ENCODE measurements around the gene TRPM7.

Gene TRPM7

DNA sequence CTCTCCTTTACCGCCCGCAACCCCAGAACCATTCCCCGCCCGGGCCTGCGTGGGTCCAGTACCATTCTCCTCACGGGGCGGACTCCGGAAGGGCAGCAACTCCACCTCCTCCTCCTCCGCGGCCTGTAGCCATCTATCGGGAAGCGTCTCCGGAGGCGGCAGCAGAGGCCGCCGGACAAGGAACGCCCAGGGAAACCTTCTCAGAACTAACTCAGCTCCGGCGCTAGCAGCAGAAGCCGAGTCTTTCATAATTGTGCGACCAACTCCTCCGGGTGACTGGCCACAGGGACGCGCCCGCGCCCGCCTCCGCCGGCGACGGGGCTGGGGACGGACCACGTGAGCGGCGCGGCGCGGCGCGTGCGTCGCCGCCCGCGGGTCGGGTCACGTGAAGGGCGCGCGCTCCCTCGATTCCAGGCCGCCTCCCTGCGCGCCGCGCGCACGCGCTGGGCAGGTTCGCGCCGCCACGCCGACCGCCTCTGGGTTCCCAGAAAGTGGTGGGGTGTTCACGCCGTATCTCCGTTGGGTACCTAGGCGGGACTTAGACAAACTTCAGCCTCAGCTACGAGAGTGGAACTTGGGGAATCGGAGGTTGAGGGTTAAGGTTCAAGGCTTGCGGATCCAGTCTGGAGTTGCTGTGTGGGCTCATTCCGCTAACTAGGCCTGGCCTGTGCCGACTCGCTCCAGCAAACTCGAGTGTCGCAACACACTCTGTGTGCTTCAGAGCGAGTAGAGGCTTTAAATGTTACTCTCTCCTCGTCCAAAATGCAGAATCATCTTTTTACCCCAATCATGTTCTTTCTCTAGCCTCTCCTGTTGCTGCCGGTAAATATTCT is at the start of gene TRPM7:
TSS of gene TRPM7 (minus strand) at position 329 of the 833 bp plus-strand sequence. CDS start at position 65, 264 bp downstream.
- DNase-seq, result peak; percentile 91 to 95

DNA sequence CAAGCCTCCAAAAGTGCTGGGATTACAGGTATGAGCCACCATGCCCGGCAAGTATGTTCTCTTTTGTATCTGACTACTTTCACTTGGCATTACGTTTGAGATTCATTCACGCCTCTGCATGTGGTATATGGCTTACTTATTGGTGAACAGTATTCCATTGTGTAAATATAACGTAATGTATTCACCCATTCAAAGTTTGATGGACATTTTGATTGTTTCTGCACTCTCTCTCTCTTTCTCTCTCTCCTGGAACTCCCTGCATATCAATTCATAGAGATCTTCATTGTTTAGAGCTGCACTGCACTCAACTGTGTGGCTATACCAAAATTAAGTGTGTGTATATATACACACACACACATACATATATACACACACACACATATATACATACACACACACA is 48.6 kb upstream of the TRPM7 start:
- DNase-seq, result no peak

- no peak for DNase-seq
These were observed 39.7 kb upstream of the TRPM7 start for GRCh38 chr15:50726315-50726714.

GRCh38 chr15:50718700-50719125 is 32.1 kb upstream of the TRPM7 start:
- DNase-seq, result no peak

DNA sequence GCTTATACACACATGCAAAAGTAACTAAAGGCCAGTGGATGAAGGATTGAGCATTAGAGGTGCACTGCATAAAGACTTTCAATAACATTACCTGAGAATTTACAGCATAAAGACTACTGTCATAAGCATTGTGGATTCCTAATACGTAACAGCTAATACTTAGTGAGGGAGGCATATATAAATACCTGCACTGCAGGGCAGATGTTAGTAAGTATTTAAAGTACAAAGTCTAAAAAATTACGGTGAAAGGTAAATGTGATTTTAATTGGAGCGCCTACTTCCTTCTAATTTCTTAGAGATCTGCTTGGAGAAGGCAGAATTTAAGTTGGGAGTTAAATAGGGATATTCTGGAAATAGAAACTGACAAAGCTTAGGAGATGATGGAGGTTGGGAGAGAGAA is 25.4 kb upstream of the TRPM7 start:
- no peak for DNase-seq

DNA sequence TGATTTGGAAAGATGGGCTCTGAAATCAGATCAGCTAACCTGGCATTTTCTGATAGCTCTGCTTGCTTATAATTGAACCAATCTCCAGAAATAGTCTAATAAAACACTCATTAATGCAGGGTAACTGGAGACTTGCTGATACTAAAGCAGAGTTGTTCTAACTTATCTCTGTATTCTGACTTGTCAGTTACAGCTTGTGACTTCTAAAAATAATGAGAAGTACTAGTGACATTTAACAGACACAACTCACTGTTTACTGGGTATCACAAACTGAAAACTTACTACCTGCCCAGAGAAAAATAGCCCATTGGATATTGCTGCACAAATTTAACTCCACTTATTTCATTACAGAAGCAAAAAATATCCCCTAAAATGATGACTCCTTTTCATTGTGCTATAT is 24.0 kb upstream of the TRPM7 start:
- DNase-seq, result no peak

- no peak for DNase-seq
These were observed 21.4 kb upstream of the TRPM7 start for GRCh38 chr15:50707878-50708427.

- no peak for DNase-seq
These were observed 16.3 kb upstream of the TRPM7 start for GRCh38 chr15:50702762-50703334.

- DNase-seq, result no peak
These were observed 11.5 kb upstream of the TRPM7 start for GRCh38 chr15:50698101-50698500.

DNA sequence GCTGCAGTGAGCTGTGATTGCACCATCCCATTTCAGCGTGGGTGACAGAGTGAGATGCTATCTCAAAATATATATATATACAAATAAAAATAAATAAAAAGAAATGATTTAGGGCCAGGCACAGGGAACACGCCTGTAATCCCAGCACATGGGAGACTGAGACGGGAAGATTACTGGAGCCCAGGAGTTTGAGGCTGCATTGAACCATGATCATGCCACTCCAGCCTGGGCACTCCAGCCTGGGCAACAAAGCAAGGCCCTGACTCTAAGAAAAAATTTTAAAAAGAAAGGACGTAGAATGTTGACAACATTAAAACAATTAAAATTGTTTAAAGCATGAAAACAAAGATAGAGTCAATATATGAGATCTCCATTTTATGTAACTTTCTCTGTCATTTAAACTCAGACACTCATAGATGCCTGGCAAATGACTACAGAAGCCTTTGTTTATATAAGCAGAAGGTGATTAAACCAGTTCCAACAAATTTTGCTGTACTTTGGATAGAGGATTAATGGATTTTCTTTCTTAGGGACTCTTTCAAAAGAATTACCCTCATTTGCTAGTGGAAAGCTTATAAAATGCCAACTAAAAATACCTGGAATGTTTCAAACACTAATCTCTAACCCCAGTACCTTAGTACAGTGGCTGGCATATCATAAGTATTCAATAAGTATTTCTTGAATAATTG is 10.7 kb upstream of the TRPM7 start:
- DNase-seq, result no peak

DNA sequence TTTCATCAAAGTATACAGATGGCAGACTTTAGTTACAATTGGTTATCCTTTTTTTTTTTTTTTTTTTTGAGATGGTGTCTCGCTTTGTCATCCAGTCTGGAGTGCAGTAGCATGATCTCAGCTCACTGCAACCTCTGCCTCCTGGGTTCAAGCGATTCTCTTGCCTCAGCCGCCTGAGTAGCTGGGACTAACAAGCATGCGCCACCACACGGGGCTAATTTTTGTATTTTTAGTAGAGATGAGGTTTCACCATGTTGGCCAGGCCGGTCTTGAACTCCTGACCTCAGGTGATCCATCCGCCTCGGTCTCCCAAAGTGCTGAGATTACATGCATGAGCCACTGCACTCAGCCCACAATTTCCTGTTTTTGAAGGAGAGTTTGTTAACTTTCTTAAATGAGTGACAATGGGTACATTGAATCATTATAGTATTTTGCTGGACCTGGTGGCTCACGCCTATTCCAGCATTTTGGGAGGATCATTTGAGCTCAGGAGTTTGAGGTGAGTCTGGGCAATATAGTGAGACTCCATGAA is 8.1 kb upstream of the TRPM7 start:
- peak in 1 of 2 experiments; percentile 28 for DNase-seq

DNA sequence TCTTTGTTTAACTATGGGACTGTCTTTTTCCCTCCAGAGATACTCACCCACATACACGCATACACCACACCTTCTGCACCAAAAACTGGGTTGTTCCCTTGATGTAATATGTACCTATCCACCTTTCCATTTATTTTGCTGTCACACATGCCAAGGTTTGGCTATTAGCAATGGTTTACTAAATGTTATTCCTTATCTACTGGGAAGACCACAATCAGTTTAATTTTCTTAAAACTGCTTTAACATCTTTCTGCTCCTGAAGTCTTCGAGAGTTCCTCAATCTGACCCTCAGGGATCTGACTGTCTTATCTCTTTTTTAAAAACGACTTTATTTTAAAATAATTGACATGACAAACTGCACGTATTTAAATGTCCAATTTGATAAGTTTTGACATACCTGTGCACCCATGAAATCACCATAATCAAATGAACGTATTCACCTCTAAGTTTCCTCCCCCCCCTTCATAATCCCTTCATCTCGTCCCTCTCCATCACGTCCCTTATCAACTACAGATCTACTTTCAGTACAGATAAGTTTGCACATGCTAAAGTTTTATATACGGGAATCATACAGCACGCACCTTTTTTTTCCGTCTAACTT is 805 bp upstream of the TRPM7 start:
- DNase-seq, result no peak

DNA sequence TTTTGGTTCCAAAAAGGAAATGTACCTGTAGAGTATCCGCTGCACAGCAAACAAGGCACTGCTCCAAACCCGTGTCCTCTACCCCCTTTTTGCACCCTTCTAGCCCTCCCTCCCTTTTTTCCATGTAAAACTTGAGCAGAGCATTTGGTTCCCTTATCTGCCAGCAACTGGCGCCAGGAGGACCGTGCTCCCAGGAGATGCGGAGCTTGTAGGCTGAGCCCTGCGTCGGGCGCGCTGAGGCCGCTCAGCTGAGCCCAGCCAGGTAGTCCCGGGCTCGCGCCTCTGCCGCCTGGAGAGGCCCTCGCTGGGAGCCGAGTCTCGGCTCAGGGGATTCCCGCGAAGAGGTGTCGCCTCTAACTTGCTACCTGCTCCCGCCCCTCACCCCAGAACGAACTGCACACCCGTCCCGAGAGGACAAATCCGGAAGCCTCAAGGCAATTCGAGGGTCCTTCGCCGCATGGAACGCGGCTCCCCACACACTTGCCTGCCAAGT is 575 bp downstream of the TRPM7 start:
- DNase-seq, result peak; percentile 83 to 86

GRCh38 chr15:50685191-50685975 is 1.2 kb downstream of the TRPM7 start:
- DNase-seq, result no peak

GRCh38 chr15:50681467-50681866 is 5.1 kb downstream of the TRPM7 start:
- DNase-seq, result no peak

DNA sequence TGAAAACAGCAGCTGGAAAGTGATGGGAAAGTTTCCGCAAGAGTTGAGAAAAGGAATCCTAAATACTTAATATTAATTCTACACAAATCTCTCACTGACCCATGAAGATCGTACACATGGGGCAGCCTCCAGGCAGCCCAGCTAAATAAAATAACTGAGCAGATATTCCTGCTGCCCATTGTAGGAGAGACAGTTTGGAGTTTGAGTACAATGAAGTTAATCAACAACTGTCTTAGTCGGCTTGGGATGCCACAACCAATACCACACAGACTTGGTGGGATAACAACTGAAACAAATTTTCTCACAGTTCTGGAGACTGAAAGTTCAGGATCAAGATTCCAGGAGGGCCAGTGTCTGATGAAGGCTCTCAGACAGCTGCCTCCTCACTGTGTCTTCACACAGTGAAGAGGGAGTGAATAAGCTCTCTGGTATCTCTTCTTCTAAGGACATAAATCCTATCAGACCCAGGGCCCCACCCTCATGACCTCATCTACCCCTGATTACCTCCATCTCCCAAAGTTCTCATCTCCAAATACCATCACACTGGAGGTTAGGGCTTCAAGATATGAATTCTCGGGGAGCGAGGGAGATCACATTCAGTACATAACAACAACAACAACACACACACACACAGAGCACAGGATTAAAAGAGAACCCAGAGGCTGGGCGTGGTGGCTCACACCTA is 9.7 kb downstream of the TRPM7 start:
- peak in 1 of 2 experiments; percentile 10 for DNase-seq

DNA sequence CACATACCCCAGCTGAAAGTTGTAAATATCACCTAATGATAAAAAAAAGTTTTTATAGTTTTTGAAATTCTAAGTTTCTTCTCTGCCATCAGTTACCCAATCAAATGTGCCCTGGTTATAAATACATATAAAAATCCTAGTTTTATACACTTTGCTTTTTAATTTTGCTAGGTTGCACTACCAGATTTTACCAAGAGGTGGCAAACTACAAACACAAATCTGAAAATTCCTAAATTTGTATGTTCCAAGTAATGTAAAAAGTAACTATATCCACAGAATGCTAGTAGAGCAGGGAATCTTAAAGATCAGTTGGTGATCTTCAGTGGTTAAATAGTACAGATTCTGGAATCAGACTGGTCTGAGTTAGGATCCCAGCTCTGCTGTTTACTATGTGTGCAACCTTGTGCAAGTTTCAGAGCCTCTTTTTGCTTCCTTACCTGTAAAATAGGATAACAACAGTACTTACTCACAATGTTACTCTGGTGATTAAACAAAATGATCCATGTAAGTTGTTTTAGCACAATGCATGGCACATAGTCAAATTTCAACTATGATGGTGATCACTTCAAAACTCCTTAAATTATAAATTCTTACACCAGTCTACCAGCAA is 11.0 kb downstream of the TRPM7 start:
- DNase-seq, result no peak

- no peak for DNase-seq
These were observed 16.5 kb downstream of the TRPM7 start for GRCh38 chr15:50670115-50670514.

- no peak for DNase-seq
These were observed 17.0 kb downstream of the TRPM7 start for GRCh38 chr15:50669611-50670010.

GRCh38 chr15:50665938-50666337 is 20.7 kb downstream of the TRPM7 start:
- DNase-seq, result no peak

DNA sequence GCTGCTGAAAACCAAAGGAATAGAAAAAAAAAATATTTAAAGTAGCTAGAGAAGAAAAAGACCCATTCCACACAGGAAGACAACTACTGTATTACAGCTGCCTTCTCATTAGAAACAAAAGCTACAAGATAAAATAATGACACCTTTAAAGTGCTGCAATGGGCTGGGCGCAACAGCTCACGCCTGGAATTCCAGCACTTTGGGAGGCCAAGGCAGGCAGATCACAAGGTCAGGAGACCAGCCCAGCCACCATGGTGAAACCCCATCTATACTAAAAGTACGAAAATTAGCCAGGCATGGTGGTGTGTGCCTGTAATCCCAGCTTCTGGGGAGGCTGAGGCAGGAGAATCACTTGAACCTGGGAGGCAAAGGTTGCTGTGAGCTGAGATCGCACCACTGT is 31.0 kb downstream of the TRPM7 start:
- no peak for DNase-seq

Measured in activated T-cell treated with anti-CD3 and anti-CD28 coated beads, Interleukin-2, amount 50 U/mL, for 48 hours (primary cell).